Measurements from ENCODE around the gene CNN2.

The CNN2 gene

GRCh38 chr19:1074544-1075283 lies 48.3 kb downstream of the CNN2 start:
- Mint-ChIP-seq H3K9me3 (no peaks in the 10 kb centered on the region), H3K27ac (no peak overlapping the region), H3K27me3 (ENCODE audit: low read depth, poor library complexity) (peaks cover 28% of the 10 kb centered on the region), H3K4me3 (no peak overlapping the region), H3K4me1 (peaks cover 13% of the 10 kb centered on the region), H3K36me3 (ENCODE audit: low read depth) (peaks cover 6% of the 10 kb centered on the region)
- DNase-seq, result no peak
- no peak for TF ChIP-seq CTCF (IDR thresholded peaks at IDR 0.05)

- H3K4me3 Mint-ChIP-seq, result no peak overlapping the region
- peaks cover 16% of the 10 kb centered on the region for H3K27me3 Mint-ChIP-seq (ENCODE audit: low read depth, poor library complexity)
- TF ChIP-seq CTCF (IDR thresholded peaks at IDR 0.05), result no peak
- no peak overlapping the region for H3K27ac Mint-ChIP-seq
- H3K4me1 Mint-ChIP-seq, result peaks cover 13% of the 10 kb centered on the region
- peaks cover 6% of the 10 kb centered on the region for H3K36me3 Mint-ChIP-seq (ENCODE audit: low read depth)
- no peaks in the 10 kb centered on the region for H3K9me3 Mint-ChIP-seq
- DNase-seq, result no peak
Observed at GRCh38 chr19:1076046-1076386, 49.6 kb downstream of the CNN2 start.

GRCh38 chr19:1076951-1077350 lies 50.5 kb downstream of the CNN2 start:
- H3K27ac Mint-ChIP-seq, result no peak overlapping the region
- DNase-seq, result no peak

GRCh38 chr19:1079566-1080111 lies 53.2 kb downstream of the CNN2 start:
- H3K4me3 Mint-ChIP-seq, result no peak overlapping the region
- TF ChIP-seq CTCF (IDR thresholded peaks at IDR 0.05), result no peak
- no peak for DNase-seq
- no peaks in the 10 kb centered on the region for H3K27me3 Mint-ChIP-seq (ENCODE audit: low read depth, poor library complexity)
- H3K9me3 Mint-ChIP-seq, result no peaks in the 10 kb centered on the region
- peaks cover 6% of the 10 kb centered on the region for H3K4me1 Mint-ChIP-seq
- H3K27ac Mint-ChIP-seq, result no peak overlapping the region
- peaks cover 6% of the 10 kb centered on the region for H3K36me3 Mint-ChIP-seq (ENCODE audit: low read depth)

More at GRCh38 chr19:1076951-1077350, 50.5 kb downstream of the CNN2 start:
- TF ChIP-seq CTCF (IDR thresholded peaks at IDR 0.05), result no peak
- Mint-ChIP-seq H3K36me3 (ENCODE audit: low read depth) (peaks cover 6% of the 10 kb centered on the region), H3K9me3 (no peaks in the 10 kb centered on the region), H3K4me3 (no peak overlapping the region), H3K4me1 (peaks cover 7% of the 10 kb centered on the region), H3K27me3 (ENCODE audit: low read depth, poor library complexity) (peaks cover 10% of the 10 kb centered on the region)

- Mint-ChIP-seq H3K4me1 (peaks cover 4% of the 10 kb centered on the region), H3K9me3 (no peaks in the 10 kb centered on the region), H3K27ac (no peak overlapping the region), H3K4me3 (no peak overlapping the region), H3K27me3 (ENCODE audit: low read depth, poor library complexity) (no peaks in the 10 kb centered on the region), H3K36me3 (ENCODE audit: low read depth) (peaks cover 6% of the 10 kb centered on the region)
- no peak for DNase-seq
- no peak for TF ChIP-seq CTCF (IDR thresholded peaks at IDR 0.05)
Observed at GRCh38 chr19:1080360-1081161, 54.2 kb downstream of the CNN2 start.
